Smooth muscle cell (in vitro differentiated cells): ENCODE measurements around the gene KCNK13. TPM values are rescaled to one million over a fixed set of nuclear protein-coding genes. Genes with fewer than 3 reads are reported as not detected.
A peak's percentile ranks its signal among the peaks of the same experiment; 100 is the strongest.

ENCODE experiments used
- DNase-seq: peaks from one replicate; lab custom pipeline; 2025; ENCODE audit not compliant: unreplicated experiment; lab: John Stamatoyannopoulos, UW
- H2AFZ ChIP-seq: fragments of 200-600 bp; sonication (generic); 2 replicates; pipeline ENCODE4 v1.6.0; 2016; ENCODE audit warnings: antibody characterized with exemption, low read depth, mild to moderate bottlenecking
- H3F3A ChIP-seq: fragments of 200-600 bp; sonication (generic); 2 replicates; pipeline ENCODE4 v1.6.0; 2017; ENCODE audit warnings: antibody characterized with exemption, low read depth
- H3K27ac ChIP-seq: fragments of 200-600 bp; sonication (generic); 2 replicates; pipeline ENCODE4 v1.5.1; 2016; ENCODE audit warnings: low read depth, mild to moderate bottlenecking
- H3K27me3 ChIP-seq: fragments of 200-600 bp; sonication (generic); 2 replicates; pipeline ENCODE4 v1.6.1; 2016; ENCODE audit warnings: low read depth, mild to moderate bottlenecking
- H3K36me3 ChIP-seq: fragments of 200-600 bp; sonication (generic); 2 replicates; pipeline ENCODE4 v1.5.1; 2016; ENCODE audit warnings: low read depth
- H3K4me1 ChIP-seq: fragments of 200-600 bp; sonication (generic); 2 replicates; pipeline ENCODE4 v1.5.1; 2016; ENCODE audit warnings: low read depth
- H3K4me2 ChIP-seq: fragments of 200-600 bp; sonication (generic); 2 replicates; pipeline ENCODE4 v1.6.0; 2016; ENCODE audit warnings: mild to moderate bottlenecking
- H3K4me3 ChIP-seq: fragments of 200-600 bp; sonication (generic); 2 replicates; pipeline ENCODE4 v1.5.1; 2016; ENCODE audit warnings: mild to moderate bottlenecking
- H3K79me2 ChIP-seq: fragments of 200-600 bp; sonication (generic); 2 replicates; pipeline ENCODE4 v1.6.0; 2016; ENCODE audit warnings: low read depth, mild to moderate bottlenecking
- H3K9ac ChIP-seq: fragments of 200-600 bp; sonication (generic); 2 replicates; pipeline ENCODE4 v1.6.0; 2016; ENCODE audit warnings: low read depth
- H3K9me3 ChIP-seq: fragments of 200-600 bp; sonication (generic); replicated peaks from 2 replicates; pipeline ENCODE4 v1.5.1; 2016; ENCODE audit warnings: low read depth
- H4K20me1 ChIP-seq: fragments of 200-600 bp; sonication (generic); 2 replicates; pipeline ENCODE4 v1.6.0; 2016; ENCODE audit warnings: low read depth
- WGBS: methylation state at CpG from one replicate; pipeline ENCODE4 v1.1.7; 2016; ENCODE audit warnings: low lambda C conversion rate; 5-methylcytosine and 5-hydroxymethylcytosine counted together
- polyA plus RNA-seq: library from polyadenylated mRNA; unstranded; fragments of >200 nt; fragmentation: Nextera tagmentation; extraction: Ambion mirVana; gene quantifications from 2 replicates; pipeline ENCODE4 v1.2.1, GENCODE V29; 2016
- total RNA-seq: library from RNA; depleted of rRNA; stranded (reverse); fragments of >200 nt; gene quantifications from 2 replicates; pipeline ENCODE4 v1.2.3, GENCODE V29; 2014
- TF ChIP-seq, protein P1 (sequence below): fragments of 200-600 bp; sonication (generic); IDR thresholded peaks from 2 replicates; pipeline ENCODE4 v1.5.1; 2017; ENCODE audit warnings: borderline replicate concordance, mild to moderate bottlenecking, antibody characterized with exemption; ENCODE audit not compliant: insufficient read depth, poor library complexity, severe bottlenecking

KCNK13 gene
- total and polyA plus RNA-seq, 2 experiments from 2014 or later, result 0.45 TPM; not detected in 1

DNA sequence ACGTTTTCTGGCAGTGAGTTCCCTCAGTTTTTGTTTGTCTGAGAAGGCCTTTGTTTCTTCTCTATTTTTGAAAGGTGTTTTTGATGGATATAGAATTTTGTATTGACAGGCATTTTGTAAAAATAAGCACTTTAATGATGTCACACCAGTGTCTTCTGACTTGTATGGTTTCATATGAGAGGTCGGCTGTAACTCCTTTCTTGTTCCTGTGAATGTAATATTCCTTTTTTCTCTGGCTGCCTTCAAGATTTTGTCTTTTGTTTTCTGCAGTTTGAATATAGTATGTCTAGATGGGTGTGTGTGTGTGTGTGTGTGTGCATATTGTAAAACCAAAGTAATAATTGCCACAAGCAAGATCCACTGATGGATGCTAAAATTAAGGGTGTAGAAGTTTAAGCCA lies 126.8 kb downstream of the KCNK13 start:
- H3K27ac ChIP-seq, result no peak overlapping the region
- WGBS, result 94% methylated on average over 2 of the region's 2 CpGs
- no peaks in the 10 kb centered on the region for H4K20me1 ChIP-seq
- no peak overlapping the region for H3K4me2 ChIP-seq
- no peak overlapping the region for H2AFZ ChIP-seq
- H3K79me2 ChIP-seq, result no peaks in the 10 kb centered on the region
- H3K9me3 ChIP-seq, result no peaks in the 10 kb centered on the region
- no peaks in the 10 kb centered on the region for H3K4me1 ChIP-seq
- H3K27me3 ChIP-seq, result no peaks in the 10 kb centered on the region
- no peaks in the 10 kb centered on the region for H3K36me3 ChIP-seq
- H3K9ac ChIP-seq, result no peak overlapping the region
- no peak overlapping the region for H3K4me3 ChIP-seq
- TF ChIP-seq, protein P1, sequence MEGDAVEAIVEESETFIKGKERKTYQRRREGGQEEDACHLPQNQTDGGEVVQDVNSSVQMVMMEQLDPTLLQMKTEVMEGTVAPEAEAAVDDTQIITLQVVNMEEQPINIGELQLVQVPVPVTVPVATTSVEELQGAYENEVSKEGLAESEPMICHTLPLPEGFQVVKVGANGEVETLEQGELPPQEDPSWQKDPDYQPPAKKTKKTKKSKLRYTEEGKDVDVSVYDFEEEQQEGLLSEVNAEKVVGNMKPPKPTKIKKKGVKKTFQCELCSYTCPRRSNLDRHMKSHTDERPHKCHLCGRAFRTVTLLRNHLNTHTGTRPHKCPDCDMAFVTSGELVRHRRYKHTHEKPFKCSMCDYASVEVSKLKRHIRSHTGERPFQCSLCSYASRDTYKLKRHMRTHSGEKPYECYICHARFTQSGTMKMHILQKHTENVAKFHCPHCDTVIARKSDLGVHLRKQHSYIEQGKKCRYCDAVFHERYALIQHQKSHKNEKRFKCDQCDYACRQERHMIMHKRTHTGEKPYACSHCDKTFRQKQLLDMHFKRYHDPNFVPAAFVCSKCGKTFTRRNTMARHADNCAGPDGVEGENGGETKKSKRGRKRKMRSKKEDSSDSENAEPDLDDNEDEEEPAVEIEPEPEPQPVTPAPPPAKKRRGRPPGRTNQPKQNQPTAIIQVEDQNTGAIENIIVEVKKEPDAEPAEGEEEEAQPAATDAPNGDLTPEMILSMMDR, result no peak
- H3F3A ChIP-seq, result no peaks in the 10 kb centered on the region
- DNase-seq, result no peak

DNA sequence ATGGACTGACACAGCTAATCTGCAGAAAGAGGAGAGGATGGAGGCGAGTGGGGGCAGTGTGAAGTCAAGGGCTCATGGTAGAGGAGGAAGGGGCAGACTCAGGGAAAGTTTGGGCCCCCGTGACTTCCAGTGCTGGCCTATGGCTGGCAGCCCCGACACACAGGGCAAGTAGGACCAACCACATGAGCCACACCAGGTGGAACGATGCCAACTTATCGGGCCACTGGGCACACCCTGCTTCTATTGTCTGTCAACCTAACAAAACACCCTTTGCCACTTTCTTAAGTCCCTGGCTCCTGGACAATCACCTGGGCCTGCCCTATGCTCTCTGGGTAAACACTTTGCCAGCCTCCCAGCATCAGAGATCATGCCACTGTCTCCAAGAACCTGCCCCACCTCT lies 129.4 kb downstream of the KCNK13 start:
- Histone ChIP-seq H3K36me3 (no peaks in the 10 kb centered on the region), H3K4me3 (no peak overlapping the region), H4K20me1 (no peaks in the 10 kb centered on the region), H3K27ac (no peak overlapping the region), H3K4me1 (no peaks in the 10 kb centered on the region), H3K27me3 (peaks cover 13% of the 10 kb centered on the region), H3K79me2 (no peaks in the 10 kb centered on the region), H3K9me3 (no peaks in the 10 kb centered on the region), H3F3A (no peaks in the 10 kb centered on the region), H2AFZ (no peak overlapping the region), H3K4me2 (no peak overlapping the region), H3K9ac (no peak overlapping the region)
- DNase-seq, result no peak
- 72% methylated on average over 5 of the region's 5 CpGs for WGBS
- TF ChIP-seq, protein P1, result no peak

DNA sequence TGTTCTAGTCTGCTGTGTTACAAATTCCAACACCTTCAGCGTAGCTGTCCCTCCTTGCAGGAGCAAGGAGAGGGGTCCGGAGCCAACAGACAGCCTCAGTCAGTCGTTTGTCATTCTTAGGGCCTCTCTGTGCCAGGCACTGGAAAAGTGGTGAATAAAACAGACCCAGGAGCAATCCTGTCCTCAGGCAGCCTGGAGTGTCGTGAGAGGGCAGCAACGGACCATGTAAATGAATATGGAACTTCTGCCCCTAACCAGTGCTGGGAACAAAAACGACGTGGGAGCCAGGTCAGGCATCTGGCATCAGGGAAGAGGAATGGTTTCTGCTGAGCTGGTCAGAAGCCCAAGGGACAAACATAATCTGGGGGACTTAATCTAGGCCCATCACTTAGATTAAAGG lies 129.8 kb downstream of the KCNK13 start:
- Histone ChIP-seq H3K4me2 (no peak overlapping the region), H3K9ac (no peak overlapping the region), H3K27me3 (peaks cover 13% of the 10 kb centered on the region), H3K36me3 (no peaks in the 10 kb centered on the region), H4K20me1 (no peaks in the 10 kb centered on the region), H3F3A (no peaks in the 10 kb centered on the region), H3K27ac (no peak overlapping the region), H3K9me3 (no peaks in the 10 kb centered on the region), H3K4me3 (no peak overlapping the region), H2AFZ (no peak overlapping the region), H3K79me2 (no peaks in the 10 kb centered on the region), H3K4me1 (no peaks in the 10 kb centered on the region)
- no peak for DNase-seq
- TF ChIP-seq, protein P1, result no peak
- WGBS, result 88% methylated on average over 7 of the region's 7 CpGs

GRCh38 chr14:90193925-90194324 lies 132.1 kb downstream of the KCNK13 start:
- TF ChIP-seq, protein P1, result peak; percentile 8
- H3F3A ChIP-seq, result no peaks in the 10 kb centered on the region
- no peak overlapping the region for H3K9ac ChIP-seq
- H3K27ac ChIP-seq, result no peak overlapping the region
- DNase-seq, result no peak
- H3K4me2 ChIP-seq, result no peak overlapping the region
- no peaks in the 10 kb centered on the region for H4K20me1 ChIP-seq
- no peaks in the 10 kb centered on the region for H3K36me3 ChIP-seq
- peaks cover 13% of the 10 kb centered on the region for H3K27me3 ChIP-seq
- WGBS, result 62% methylated on average over 9 of the region's 9 CpGs
- no peaks in the 10 kb centered on the region for H3K4me1 ChIP-seq
- H2AFZ ChIP-seq, result no peak overlapping the region
- H3K4me3 ChIP-seq, result no peak overlapping the region
- H3K79me2 ChIP-seq, result no peaks in the 10 kb centered on the region
- no peaks in the 10 kb centered on the region for H3K9me3 ChIP-seq
